Measurements from ENCODE around the gene CD79A. TPM values are rescaled to one million over a fixed set of nuclear protein-coding genes. Genes with fewer than 3 reads are reported as not detected.

Gene CD79A
- polyA plus RNA-seq, 3 donors: 1.9 to 2.7 (median 2.1) TPM

DNA sequence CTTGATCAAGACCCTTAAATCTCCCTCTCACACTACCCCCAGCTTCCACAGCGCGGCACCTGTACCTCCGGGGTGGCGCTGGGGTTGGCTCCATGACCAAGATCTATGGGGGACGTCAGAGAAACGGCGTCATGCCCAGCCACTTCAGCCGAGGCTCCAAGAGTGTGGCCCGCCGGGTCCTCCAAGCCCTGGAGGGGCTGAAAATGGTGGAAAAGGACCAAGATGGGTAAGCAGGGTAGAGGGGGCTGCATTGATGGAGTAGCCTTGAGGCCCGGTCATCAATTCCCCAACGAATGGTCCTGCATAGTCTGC is 8.1 kb upstream of the CD79A start:
- WGBS (ENCODE audit: insufficient coverage): 95% methylated on average over 11 of the region's 12 CpGs

GRCh38 chr19:41869374-41869955 is 7.6 kb upstream of the CD79A start:
- Histone ChIP-seq H3K4me2 (replicated peaks; ENCODE audit: extremely low read depth, low read length, poor library complexity, severe bottlenecking) (no peak overlapping the region), H4K20me1 (ENCODE audit: insufficient read depth, low read length) (peaks cover 73% of the 10 kb centered on the region)

More for the DNA sequence above, 8.1 kb upstream of the CD79A start:
- peaks cover 0 to 4% (median 0%) of the 10 kb centered on the region in 3 donors for H3K27me3 Mint-ChIP-seq (ENCODE audit: low read depth in 3 of 3)
- Histone ChIP-seq H4K20me1 (ENCODE audit: insufficient read depth, low read length) (peaks cover 78% of the 10 kb centered on the region), H3K9ac (ENCODE audit: insufficient read depth, low read length, poor library complexity, severe bottlenecking) (no peak overlapping the region), H3K79me2 (ENCODE audit: insufficient read depth, low read length) (peaks cover 48% of the 10 kb centered on the region), H3K4me1 (ENCODE audit: control insufficient read depth in 1 of 2, insufficient read depth in 2 of 2, low read length in 2 of 2) (peaks cover 48 to 52% of the 10 kb centered on the region in 2 donors), H3K9me3 (replicated peaks in 1 of 2; ENCODE audit: control insufficient read depth in 1 of 2, insufficient read depth in 1 of 2, low read length in 2 of 2) (no peaks in the 10 kb centered on the region), H3K27me3 (ENCODE audit: control insufficient read depth in 2 of 2, insufficient read depth in 2 of 2, low read length in 2 of 2) (no peaks in the 10 kb centered on the region), H3K27ac (ENCODE audit: low read depth in 1 of 2, low read length in 2 of 2) (peak overlapping the region; percentile 5 to 47), H3K4me2 (replicated peaks; ENCODE audit: extremely low read depth, low read length, poor library complexity, severe bottlenecking) (no peak overlapping the region), H3K36me3 (replicated peaks in 1 of 2; ENCODE audit: control insufficient read depth in 1 of 2, insufficient read depth in 2 of 2, low read length in 2 of 2) (peaks cover 45 to 69% of the 10 kb centered on the region in 2 donors), H3K4me3 (replicated peaks in 1 of 3; ENCODE audit: low read depth in 2 of 3, low read length in 3 of 3) (no peak overlapping the region), H2AFZ (ENCODE audit: insufficient read depth, low read depth, low read length, poor library complexity, severe bottlenecking) (no peak overlapping the region)
- no peak for DNase-seq
- peak overlapping the region in 2 of 7 donors; percentile 37 to 50 for H3K27ac Mint-ChIP-seq
- H3K9me3 Mint-ChIP-seq: peaks cover 0 to 2% (median 0%) of the 10 kb centered on the region in 7 donors
- TF ChIP-seq CTCF (IDR thresholded peaks at IDR 0.05): no peak
- intact Hi-C loops (cut with micrococcal nuclease): no loop called here
- H3K36me3 Mint-ChIP-seq: peaks cover 45 to 72% of the 10 kb centered on the region in 2 donors
- H3K4me3 Mint-ChIP-seq: no peak overlapping the region
- peaks cover 65% of the 10 kb centered on the region for H3K4me1 Mint-ChIP-seq

More at GRCh38 chr19:41869374-41869955, 7.6 kb upstream of the CD79A start:
- WGBS (ENCODE audit: insufficient coverage): 93% methylated on average over 10 of the region's 13 CpGs
- DNase-seq: no peak
- H3K4me3 Mint-ChIP-seq: no peak overlapping the region
- Histone ChIP-seq H2AFZ (ENCODE audit: insufficient read depth, low read depth, low read length, poor library complexity, severe bottlenecking) (no peak overlapping the region), H3K9me3 (replicated peaks in 1 of 2; ENCODE audit: control insufficient read depth in 1 of 2, insufficient read depth in 1 of 2, low read length in 2 of 2) (no peaks in the 10 kb centered on the region), H3K9ac (ENCODE audit: insufficient read depth, low read length, poor library complexity, severe bottlenecking) (no peak overlapping the region), H3K36me3 (replicated peaks in 1 of 2; ENCODE audit: control insufficient read depth in 1 of 2, insufficient read depth in 2 of 2, low read length in 2 of 2) (peaks cover 40 to 64% of the 10 kb centered on the region in 2 donors), H3K79me2 (ENCODE audit: insufficient read depth, low read length) (peaks cover 43% of the 10 kb centered on the region), H3K27ac (ENCODE audit: low read depth in 1 of 2, low read length in 2 of 2) (peak overlapping the region; percentile 9 to 47), H3K4me3 (replicated peaks in 1 of 3; ENCODE audit: low read depth in 2 of 3, low read length in 3 of 3) (no peak overlapping the region), H3K4me1 (ENCODE audit: control insufficient read depth in 1 of 2, insufficient read depth in 2 of 2, low read length in 2 of 2) (peaks cover 53 to 57% of the 10 kb centered on the region in 2 donors), H3K27me3 (ENCODE audit: control insufficient read depth in 2 of 2, insufficient read depth in 2 of 2, low read length in 2 of 2) (no peaks in the 10 kb centered on the region)
- H3K9me3 Mint-ChIP-seq: peaks cover 0 to 2% (median 0%) of the 10 kb centered on the region in 7 donors
- TF ChIP-seq CTCF (IDR thresholded peaks at IDR 0.05): no peak
- H3K27ac Mint-ChIP-seq: peak overlapping the region in 5 of 7 donors; percentile 15 to 76 (median 54)
- peaks cover 0 to 4% (median 0%) of the 10 kb centered on the region in 3 donors for H3K27me3 Mint-ChIP-seq (ENCODE audit: low read depth in 3 of 3)
- intact Hi-C loops (cut with micrococcal nuclease): no loop called here
- H3K36me3 Mint-ChIP-seq: peaks cover 39 to 67% of the 10 kb centered on the region in 2 donors
- H3K4me1 Mint-ChIP-seq: peaks cover 67% of the 10 kb centered on the region

All from CD14-positive monocyte (primary cell).